Small intestine (tissue), 7 donors: ENCODE data around the gene ANKRD39. TPM values are rescaled to one million over a fixed set of nuclear protein-coding genes. Genes with fewer than 3 reads are reported as not detected.
A peak's percentile ranks its signal among the peaks of the same experiment; 100 is the strongest.

Experiments used
- DNase-seq, 2 donors: peaks; one replicate each; pipeline versions ENCODE4 v3.0.0 to v3.0.0-alpha.2; 2013
- FAIRE-seq: peaks from 2 replicates; lab custom pipeline; 2012; peaks lifted over from hg19 to GRCh38; lab: Jason Lieb, UNC
- H3K27ac ChIP-seq, 3 donors: one replicate each; pipeline ENCODE4 v1.5.1; 2013; ENCODE audit warnings: low read length in 2 of 3, mild to moderate bottlenecking in 2 of 3, control low read depth in 1 of 3, inconsistent platforms in 1 of 3, low read depth in 1 of 3, moderate library complexity in 1 of 3
- H3K27me3 ChIP-seq, 3 donors: one replicate each; pipeline ENCODE4 v1.6.1; 2013; ENCODE audit warnings: low read length in 3 of 3, inconsistent platforms in 1 of 3; ENCODE audit not compliant: control insufficient read depth in 3 of 3, insufficient read depth in 3 of 3
- H3K36me3 ChIP-seq, 3 donors: one replicate each; pipeline ENCODE4 v1.6.1; 2013; ENCODE audit warnings: low read length in 3 of 3, inconsistent platforms in 1 of 3, low read depth in 1 of 3, mild to moderate bottlenecking in 1 of 3, moderate library complexity in 1 of 3; ENCODE audit not compliant: control insufficient read depth in 3 of 3, insufficient read depth in 2 of 3
- H3K4me1 ChIP-seq, 3 donors: one replicate each; pipeline ENCODE4 v1.6.1; 2013; ENCODE audit warnings: low read length in 2 of 3, inconsistent platforms in 1 of 3, low read depth in 1 of 3, mild to moderate bottlenecking in 1 of 3, moderate library complexity in 1 of 3; ENCODE audit not compliant: control insufficient read depth in 3 of 3, insufficient read depth in 2 of 3
- H3K4me3 ChIP-seq, 3 donors: one replicate each; pipeline ENCODE4 v1.5.1; 2013; ENCODE audit warnings: low read length in 3 of 3, control low read depth in 1 of 3, inconsistent platforms in 1 of 3, low read depth in 1 of 3, mild to moderate bottlenecking in 1 of 3, moderate library complexity in 1 of 3
- H3K9me3 ChIP-seq, 2 donors: one replicate each; pipeline ENCODE4 v1.6.1; 2013; ENCODE audit warnings: low read depth in 1 of 2, low read length in 1 of 2; ENCODE audit not compliant: control insufficient read depth in 2 of 2, insufficient read depth in 1 of 2
- WGBS, 3 donors: extraction: QIAGEN DNeasy Blood & Tissue Kit; methylation state at CpG; one replicate each; pipeline ENCODE4 v1.1.7; 2013; 5-methylcytosine and 5-hydroxymethylcytosine counted together
- polyA plus RNA-seq, 4 donors: library from polyadenylated mRNA; stranded (reverse) in 3 of 4; unstranded in 1 of 4; fragments of 200-250 nt in 3 of 4; fragments of 120-200 nt in 1 of 4; gene quantifications; one replicate each; pipeline versions ENCODE4 v1.2.1 to v1.2.3, GENCODE V29; 2013
- donor health status: healthy with polysubstance abuse.
- donor health status: control.
- donor health status: control.
- donor health status: Bipolar disorder and iron deficiency.
- donor health status: healthy.

The ANKRD39 gene
- polyA plus RNA-seq, 4 donors = 9.3 to 23.0 (median 16.5) TPM

DNA sequence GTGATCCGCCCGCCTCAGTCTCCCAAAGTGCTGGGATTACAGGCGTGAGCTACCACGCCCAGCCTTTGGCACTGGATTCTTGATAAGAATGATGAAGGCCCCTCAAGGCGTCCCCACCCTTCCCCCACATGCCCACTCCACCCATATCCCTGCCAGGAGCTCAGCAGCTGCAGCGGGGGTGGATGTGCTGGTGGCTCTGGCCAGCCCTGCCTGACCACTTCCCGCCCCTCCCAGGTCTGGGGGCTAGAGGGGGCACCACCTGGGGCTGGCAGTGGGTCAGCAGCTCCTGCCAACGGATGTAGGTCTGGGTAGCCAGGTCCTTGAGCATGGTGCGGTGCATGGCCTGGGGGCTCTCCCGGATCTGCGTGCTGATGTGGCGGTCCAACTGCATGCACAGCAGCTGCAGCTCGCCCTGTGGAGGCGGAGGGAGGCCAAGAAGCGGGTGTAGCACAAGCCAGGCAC is 19.8 kb upstream of the ANKRD39 start:
- WGBS, 3 donors = 74 to 76% (median 75%) methylated on average over 14 to 15 of the region's 15 CpGs
- no peak for FAIRE-seq

DNA sequence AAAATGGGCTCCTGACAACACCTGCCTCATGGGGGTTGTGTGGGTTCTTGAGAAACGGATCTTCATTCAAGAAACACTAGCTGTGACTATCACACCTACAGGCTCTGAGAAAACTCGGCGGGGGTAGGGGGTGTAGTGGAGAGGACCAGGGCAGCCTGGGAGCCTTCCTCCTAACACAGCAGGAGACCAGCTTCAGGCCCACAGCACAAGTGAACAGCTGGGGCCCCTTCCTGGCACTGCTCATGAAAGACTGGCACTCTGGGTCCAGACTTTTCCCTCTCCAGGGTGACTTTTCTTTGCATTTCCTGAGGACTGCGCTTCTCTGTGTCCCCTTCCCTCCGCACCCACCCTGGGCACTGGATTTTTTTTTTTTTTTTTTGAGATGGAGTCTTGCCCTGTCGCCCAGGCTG is 19.2 kb upstream of the ANKRD39 start:
- Histone ChIP-seq H3K36me3 (no peaks in the 10 kb centered on the region), H3K4me3 (no peak overlapping the region), H3K4me1 (peaks cover 0 to 24% (median 0%) of the 10 kb centered on the region in 3 donors), H3K27ac (no peak overlapping the region), H3K9me3 (no peaks in the 10 kb centered on the region), H3K27me3 (peaks cover 0 to 12% (median 0%) of the 10 kb centered on the region in 3 donors)
- FAIRE-seq (no peak), DNase-seq (no peak)
- WGBS, 3 donors = 84 to 87% (median 85%) methylated on average over 6 of the region's 6 CpGs

More for the DNA sequence above, 19.8 kb upstream of the ANKRD39 start:
- H3K4me1 ChIP-seq = peaks cover 0 to 24% (median 0%) of the 10 kb centered on the region in 3 donors
- peaks cover 0 to 12% (median 0%) of the 10 kb centered on the region in 3 donors for H3K27me3 ChIP-seq
- no peak for DNase-seq
- H3K4me3 ChIP-seq = no peak overlapping the region
- no peaks in the 10 kb centered on the region for H3K36me3 ChIP-seq
- H3K27ac ChIP-seq = no peak overlapping the region
- H3K9me3 ChIP-seq = no peaks in the 10 kb centered on the region

DNA sequence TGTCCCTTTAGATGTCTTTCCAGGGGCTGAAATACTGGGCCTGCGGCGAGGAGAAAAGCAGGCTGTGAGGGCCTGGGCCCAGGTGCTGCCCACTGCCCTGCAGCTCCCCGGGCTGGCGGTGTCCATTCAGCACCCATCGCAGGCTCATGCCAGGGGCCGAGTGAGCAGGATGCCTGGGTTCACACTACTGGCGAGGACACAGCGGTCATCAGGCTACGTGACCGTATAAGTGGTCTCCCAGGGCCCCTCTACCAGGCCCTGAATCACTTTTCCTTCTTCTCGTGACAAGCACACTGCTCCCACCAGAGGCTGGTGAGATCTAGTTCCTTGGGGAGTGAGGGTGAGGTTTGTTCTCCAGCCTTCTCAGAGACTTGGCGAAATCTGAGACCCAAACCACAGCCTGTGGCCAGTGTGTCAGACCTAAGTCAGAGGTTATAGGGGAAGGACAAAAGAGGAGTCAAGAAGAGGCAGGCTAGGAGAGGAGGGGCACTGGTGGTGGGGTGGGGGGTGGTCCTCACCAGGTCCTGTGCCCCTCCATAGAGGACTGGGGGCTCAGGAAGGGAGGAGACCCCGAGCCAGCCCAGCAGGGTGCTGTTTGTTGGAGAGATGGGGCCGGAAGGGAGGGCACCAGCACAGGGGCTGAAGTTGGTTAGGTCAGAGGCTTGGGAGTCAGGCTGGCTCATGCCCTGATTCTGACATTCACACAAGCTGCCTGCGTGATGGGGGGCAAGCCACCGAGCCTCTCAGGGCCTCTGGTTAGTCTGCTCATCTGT is 18.6 kb upstream of the ANKRD39 start:
- WGBS, 3 donors = 86 to 91% (median 87%) methylated on average over 16 of the region's 16 CpGs
- Histone ChIP-seq H3K4me1 (peaks cover 0 to 24% (median 0%) of the 10 kb centered on the region in 3 donors), H3K27ac (no peak overlapping the region), H3K36me3 (no peaks in the 10 kb centered on the region), H3K27me3 (peaks cover 0 to 12% (median 0%) of the 10 kb centered on the region in 3 donors), H3K4me3 (no peak overlapping the region), H3K9me3 (no peaks in the 10 kb centered on the region)
- FAIRE-seq (no peak), DNase-seq (no peak)

DNA sequence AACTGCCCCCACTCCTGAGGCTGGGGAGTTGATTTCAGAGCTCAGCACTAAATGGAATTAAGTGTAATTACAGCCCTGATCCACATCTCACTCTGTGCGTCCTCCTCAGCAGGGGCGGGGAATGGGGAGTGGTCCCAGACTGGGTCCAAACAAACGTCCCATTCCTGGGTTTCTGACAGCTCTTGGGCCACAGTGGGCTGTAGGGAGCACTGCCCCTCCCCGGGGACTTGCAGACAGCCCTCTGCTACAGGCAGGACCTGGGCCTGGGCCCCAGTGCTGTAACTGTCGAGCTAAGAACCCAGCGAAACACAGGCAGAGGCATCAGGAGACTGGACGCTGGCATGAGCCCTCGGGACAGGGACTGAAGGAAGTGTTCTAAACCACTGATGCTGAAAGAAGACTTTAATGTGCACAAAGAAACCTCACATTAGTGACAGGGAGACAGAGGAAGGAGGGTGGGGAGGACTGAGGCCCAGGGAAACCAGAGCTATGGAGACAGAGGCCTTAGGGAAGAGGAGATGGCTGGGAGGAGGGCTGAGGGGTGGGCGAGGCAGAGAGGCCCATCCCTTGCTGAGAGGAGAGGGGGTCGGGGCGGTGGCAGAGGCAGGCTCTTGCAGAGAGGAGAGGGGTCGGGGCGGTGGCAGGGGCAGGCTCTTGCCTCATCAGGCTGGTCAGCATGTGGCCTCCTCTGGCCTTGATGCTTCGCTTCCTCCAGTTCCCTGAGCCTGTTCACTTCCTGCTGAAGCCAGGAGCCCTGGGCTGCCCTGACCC is 17.9 kb upstream of the ANKRD39 start:
- Histone ChIP-seq H3K27ac (peak overlapping the region in 1 of 3 donors; percentile 42), H3K4me3 (no peak overlapping the region), H3K4me1 (peaks cover 0 to 28% (median 0%) of the 10 kb centered on the region in 3 donors), H3K9me3 (no peaks in the 10 kb centered on the region), H3K36me3 (no peaks in the 10 kb centered on the region), H3K27me3 (peaks cover 0 to 12% (median 0%) of the 10 kb centered on the region in 3 donors)
- 69 to 84% (median 82%) methylated on average over 12 to 14 of the region's 14 CpGs for WGBS, 3 donors
- no peak for DNase-seq
- no peak for FAIRE-seq

DNA sequence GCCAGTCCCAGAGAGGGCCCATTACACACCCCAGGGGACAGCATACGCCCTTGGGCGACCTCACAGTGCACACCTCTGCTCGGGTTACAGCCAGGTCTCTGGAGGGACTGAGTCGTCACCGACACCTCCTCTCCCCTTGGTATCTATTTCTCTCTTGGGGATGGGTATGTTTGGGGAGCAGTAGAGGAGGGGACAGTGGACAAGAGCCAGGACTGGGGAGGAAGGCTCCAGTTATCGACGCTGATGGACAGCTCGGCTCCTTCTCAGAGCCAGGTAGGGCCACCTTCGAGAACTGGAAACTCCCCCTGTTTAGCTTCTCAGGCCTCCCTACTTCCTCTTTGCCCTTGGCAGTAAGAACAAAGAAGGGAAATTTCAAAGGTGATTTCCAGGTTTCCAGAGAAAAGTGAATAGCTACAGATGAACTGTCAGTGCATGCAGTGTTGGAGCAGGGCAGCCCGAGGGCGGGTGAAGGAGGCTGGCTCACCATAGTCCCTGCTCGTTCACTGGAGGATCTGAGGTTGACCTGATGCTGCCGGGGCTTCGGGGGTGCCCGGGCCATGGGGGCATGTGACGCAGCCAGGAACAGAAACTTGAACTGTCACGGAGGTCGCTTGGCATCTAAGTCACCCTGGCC is 16.5 kb upstream of the ANKRD39 start:
- FAIRE-seq (no peak), DNase-seq (no peak)
- peaks cover 0 to 32% (median 0%) of the 10 kb centered on the region in 3 donors for H3K4me1 ChIP-seq
- no peaks in the 10 kb centered on the region for H3K9me3 ChIP-seq
- H3K27ac ChIP-seq = peak overlapping the region in 1 of 3 donors; percentile 73
- no peak overlapping the region for H3K4me3 ChIP-seq
- peaks cover 0 to 12% (median 0%) of the 10 kb centered on the region in 3 donors for H3K27me3 ChIP-seq
- 26 to 50% (median 33%) methylated on average over 18 of the region's 18 CpGs for WGBS, 3 donors
- no peaks in the 10 kb centered on the region for H3K36me3 ChIP-seq

DNA sequence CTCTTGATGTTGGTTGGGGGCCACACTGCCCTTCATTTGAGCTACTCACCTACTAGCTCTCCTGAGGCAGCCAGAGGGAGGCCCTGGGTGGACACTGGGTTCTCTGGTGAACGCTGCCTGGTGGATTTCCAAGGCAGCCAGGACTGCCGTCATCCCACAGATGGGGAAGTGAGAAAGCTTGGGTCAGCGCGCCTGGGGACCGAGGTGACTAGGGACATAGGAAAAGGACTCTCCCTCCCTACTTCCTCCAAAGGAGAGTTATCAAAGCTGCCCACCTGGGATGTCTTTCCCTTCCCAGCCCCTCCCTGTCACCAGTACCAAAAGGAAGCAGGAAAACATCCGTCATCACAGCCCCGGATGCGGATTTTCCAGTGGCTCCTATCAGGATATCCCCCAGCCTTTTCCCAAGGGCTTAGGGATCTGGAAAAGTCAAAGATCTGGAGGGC is 15.9 kb upstream of the ANKRD39 start:
- H3K4me1 ChIP-seq = peaks cover 0 to 32% (median 0%) of the 10 kb centered on the region in 3 donors
- H3K9me3 ChIP-seq = no peaks in the 10 kb centered on the region
- WGBS, 3 donors = 66 to 82% (median 70%) methylated on average over 8 of the region's 8 CpGs
- H3K27me3 ChIP-seq = peaks cover 0 to 12% (median 0%) of the 10 kb centered on the region in 3 donors
- peak overlapping the region in 1 of 3 donors; percentile 73 for H3K27ac ChIP-seq
- FAIRE-seq = no peak
- DNase-seq = no peak
- H3K4me3 ChIP-seq = no peak overlapping the region
- H3K36me3 ChIP-seq = no peaks in the 10 kb centered on the region

DNA sequence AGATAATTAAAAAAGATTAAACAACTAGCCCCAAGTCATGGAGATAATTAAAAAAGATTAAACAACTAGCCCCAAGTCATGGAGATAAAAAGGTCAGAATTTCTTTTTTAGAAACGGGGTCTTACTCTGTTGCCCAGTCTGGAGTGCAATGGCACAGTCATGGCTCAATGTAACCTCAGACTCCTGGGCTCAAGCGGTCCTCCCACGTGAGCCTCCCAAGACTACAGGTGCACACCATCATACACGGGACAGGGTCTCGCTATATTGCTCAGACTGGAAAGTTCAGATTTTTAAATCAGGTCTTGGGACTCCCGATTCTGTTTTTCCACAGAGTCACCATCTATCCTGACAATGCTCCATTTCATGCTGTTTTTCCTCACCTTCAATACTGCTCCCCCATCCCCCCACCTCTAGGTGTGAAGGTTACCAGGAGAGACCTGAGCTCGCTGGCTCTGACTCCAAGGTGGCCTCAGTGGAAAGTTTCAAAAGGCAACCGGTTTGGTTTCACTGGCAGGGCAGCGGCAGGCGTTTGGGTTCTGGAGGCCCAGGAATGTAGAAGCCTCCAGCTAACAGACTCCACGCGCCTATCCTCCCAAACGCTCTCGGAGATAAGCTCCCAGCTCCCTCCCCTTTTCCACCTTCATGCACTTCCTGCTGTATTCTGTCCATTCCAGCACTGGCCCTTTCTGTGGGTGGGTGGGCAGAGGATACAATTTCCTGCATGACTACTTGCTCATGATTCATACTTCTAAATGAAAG is 15.0 kb upstream of the ANKRD39 start:
- WGBS, 3 donors = 49 to 64% (median 55%) methylated on average over 14 of the region's 14 CpGs
- FAIRE-seq (no peak), DNase-seq (no peak)
- Histone ChIP-seq H3K9me3 (no peaks in the 10 kb centered on the region), H3K4me3 (no peak overlapping the region), H3K27ac (no peak overlapping the region), H3K36me3 (peaks cover 0 to 3% (median 0%) of the 10 kb centered on the region in 3 donors), H3K4me1 (peaks cover 0 to 33% (median 3%) of the 10 kb centered on the region in 3 donors), H3K27me3 (peaks cover 0 to 12% (median 0%) of the 10 kb centered on the region in 3 donors)
